ENCODE data around the gene AP1S1.
"Not testable (repeated sequence)": the region's sequence is repeated elsewhere in the genome, so short reads cannot be mapped to it uniquely, and the experiment has no call there.

Gene AP1S1

GRCh38 chr7:101153969-101154692 lies at the start of gene AP1S1:
Gene AP1S1 (plus strand): TSS chr7:101154476. CDS start chr7:101154515, 39 bp downstream.
- peak; percentile 85 for DNase-seq

- no peak for DNase-seq
Measured at GRCh38 chr7:101104799-101105198, 49.5 kb upstream of the AP1S1 start.

GRCh38 chr7:101105248-101105647 lies 49.0 kb upstream of the AP1S1 start:
- DNase-seq = not testable (repeated sequence)

GRCh38 chr7:101106386-101106785 lies 47.9 kb upstream of the AP1S1 start:
- DNase-seq = no peak

- no peak for DNase-seq
Measured at GRCh38 chr7:101108330-101108857, 45.9 kb upstream of the AP1S1 start.

- DNase-seq = no peak
Measured at GRCh38 chr7:101108961-101109360, 45.3 kb upstream of the AP1S1 start.

GRCh38 chr7:101109368-101109767 lies 44.9 kb upstream of the AP1S1 start:
- no peak for DNase-seq

- DNase-seq = no peak
Measured at GRCh38 chr7:101111261-101111660, 43.0 kb upstream of the AP1S1 start.

GRCh38 chr7:101112233-101112632 lies 42.0 kb upstream of the AP1S1 start:
- no peak for DNase-seq

GRCh38 chr7:101113140-101113539 lies 41.1 kb upstream of the AP1S1 start:
- DNase-seq = not testable (repeated sequence)

- DNase-seq = no peak
Measured at GRCh38 chr7:101113836-101114235, 40.4 kb upstream of the AP1S1 start.

- no peak for DNase-seq
Measured at GRCh38 chr7:101114492-101114891, 39.8 kb upstream of the AP1S1 start.

- DNase-seq = no peak
Measured at GRCh38 chr7:101115215-101115614, 39.1 kb upstream of the AP1S1 start.

- no peak for DNase-seq
Measured at GRCh38 chr7:101116898-101117297, 37.4 kb upstream of the AP1S1 start.

GRCh38 chr7:101118856-101119255 lies 35.4 kb upstream of the AP1S1 start:
- no peak for DNase-seq

- no peak for DNase-seq
Measured at GRCh38 chr7:101119876-101120275, 34.4 kb upstream of the AP1S1 start.

- no peak for DNase-seq
Measured at GRCh38 chr7:101120315-101120714, 34.0 kb upstream of the AP1S1 start.

- DNase-seq = not testable (repeated sequence)
Measured at GRCh38 chr7:101121631-101121990, 32.7 kb upstream of the AP1S1 start.

GRCh38 chr7:101121991-101122932 lies 32.0 kb upstream of the AP1S1 start:
- DNase-seq = no peak

- DNase-seq = no peak
Measured at GRCh38 chr7:101122933-101123702, 31.2 kb upstream of the AP1S1 start.

- DNase-seq = no peak
Measured at GRCh38 chr7:101123703-101124068, 30.6 kb upstream of the AP1S1 start.

GRCh38 chr7:101124376-101125056 lies 29.8 kb upstream of the AP1S1 start:
- DNase-seq = no peak

Data from activated effector memory CD4-positive, alpha-beta T cell treated with Interleukin-2 at 50 U/mL for 16 hours (primary cell).